ENCODE data around the gene VAV3.

DNA sequence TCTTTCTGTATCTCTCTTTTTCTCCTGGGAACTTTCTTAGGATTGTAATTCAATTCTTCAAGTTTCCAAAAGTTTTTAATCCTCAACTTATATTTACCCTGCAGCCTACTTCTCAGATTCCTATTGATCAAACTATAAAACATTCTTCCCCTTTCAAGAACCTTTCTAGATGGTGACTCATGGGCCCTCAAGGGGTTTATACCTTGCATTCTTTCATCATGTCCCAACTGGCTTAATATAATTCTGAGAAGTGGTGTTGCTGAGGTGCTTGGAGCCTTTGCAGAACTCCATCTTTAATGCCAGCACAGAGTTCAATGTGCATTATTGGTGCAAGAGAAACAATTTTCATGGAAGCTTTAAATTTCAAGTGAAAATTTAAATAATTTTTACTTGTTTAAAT lies 273.4 kb downstream of the VAV3 start:
- TF ChIP-seq CTCF (IDR thresholded peaks at IDR 0.05) (no peak), POLR2A (IDR thresholded peaks at IDR 0.05) (no peak)

Measured in body of pancreas (tissue), 4 donors.